CD14-positive monocyte (primary cell): ENCODE results near the gene ZEB2. TPM values are rescaled to one million over a fixed set of nuclear protein-coding genes. Genes with fewer than 3 reads are reported as not detected.
A peak's percentile ranks its signal among the peaks of the same experiment; 100 is the strongest.

Source experiments
- DNase-seq, 3 donors: peaks; one replicate each; pipeline ENCODE4 v3.0.0-alpha.2; 2011 to 2022
- H2AFZ ChIP-seq: 2 replicates; pipeline ENCODE4 v1.6.0; 2012; ENCODE audit warnings: mild to moderate bottlenecking, low read depth, low read length, inconsistent platforms; ENCODE audit not compliant: insufficient read depth, poor library complexity, severe bottlenecking
- H3K27ac ChIP-seq, 2 donors: 1 replicate in 1 of 2; 2 replicates in 1 of 2; pipeline ENCODE4 v1.5.1; 2012 to 2013; ENCODE audit warnings: low read length in 2 of 2, control low read depth in 1 of 2, inconsistent platforms in 1 of 2, low read depth in 1 of 2, mild to moderate bottlenecking in 1 of 2
- H3K27me3 ChIP-seq, 2 donors: one replicate each; pipeline versions ENCODE4 v1.6.0 to v1.6.1; 2011 to 2013; ENCODE audit warnings: low read length in 2 of 2; ENCODE audit not compliant: control insufficient read depth in 2 of 2, insufficient read depth in 2 of 2
- H3K36me3 ChIP-seq, 2 donors: replicated peaks in 1 of 2; 1 replicate in 1 of 2; 2 replicates in 1 of 2; pipeline versions ENCODE4 v1.5.1 to v1.6.1; 2012 to 2013; ENCODE audit warnings: low read length in 2 of 2, control low read depth in 1 of 2, inconsistent platforms in 1 of 2, mild to moderate bottlenecking in 1 of 2; ENCODE audit not compliant: insufficient read depth in 2 of 2, control insufficient read depth in 1 of 2
- H3K4me1 ChIP-seq, 2 donors: 1 replicate in 1 of 2; 2 replicates in 1 of 2; pipeline versions ENCODE4 v1.5.1 to v1.6.1; 2012 to 2013; ENCODE audit warnings: low read length in 2 of 2, control low read depth in 1 of 2, inconsistent platforms in 1 of 2, mild to moderate bottlenecking in 1 of 2, moderate library complexity in 1 of 2; ENCODE audit not compliant: insufficient read depth in 2 of 2, control insufficient read depth in 1 of 2
- H3K4me2 ChIP-seq: replicated peaks from 2 replicates; pipeline ENCODE3; 2012; ENCODE audit warnings: low read length, moderate library complexity, mild to moderate bottlenecking; ENCODE audit not compliant: poor library complexity, severe bottlenecking; ENCODE audit errors: extremely low read depth
- H3K4me3 ChIP-seq, 3 experiments: fragments of 200-600 bp in 1 of 3; sonication (generic) in 1 of 3; replicated peaks in 1 of 3; 1 replicate in 2 of 3; 2 replicates in 1 of 3; pipeline ENCODE4 v1.5.1; 2011 to 2013; ENCODE audit warnings: low read length in 3 of 3, mild to moderate bottlenecking in 3 of 3, control low read depth in 2 of 3, low read depth in 2 of 3, inconsistent platforms in 1 of 3, moderate library complexity in 1 of 3
- H3K79me2 ChIP-seq: 2 replicates; pipeline ENCODE4 v1.6.0; 2012; ENCODE audit warnings: mild to moderate bottlenecking, control low read depth, inconsistent platforms, low read length, moderate library complexity; ENCODE audit not compliant: insufficient read depth
- H3K9ac ChIP-seq: 2 replicates; pipeline ENCODE4 v1.6.0; 2017; ENCODE audit warnings: low read length, mild to moderate bottlenecking; ENCODE audit not compliant: insufficient read depth, poor library complexity, severe bottlenecking
- H3K9me3 ChIP-seq, 2 donors: replicated peaks in 1 of 2; 1 replicate in 1 of 2; 2 replicates in 1 of 2; pipeline versions ENCODE4 v1.5.1 to v1.6.1; 2012 to 2013; ENCODE audit warnings: low read length in 2 of 2, control low read depth in 1 of 2; ENCODE audit not compliant: control insufficient read depth in 1 of 2, insufficient read depth in 1 of 2
- H4K20me1 ChIP-seq: 2 replicates; pipeline ENCODE4 v1.6.0; 2012; ENCODE audit warnings: mild to moderate bottlenecking, low read length, control low read depth, moderate library complexity; ENCODE audit not compliant: insufficient read depth
- H3K27ac Mint-ChIP-seq, 7 donors: one replicate each; pipeline ENCODE4 v1.8.0; 2020; ENCODE audit warnings: mild to moderate bottlenecking in 7 of 7, mixed read lengths in 7 of 7, moderate library complexity in 6 of 7, inconsistent platforms in 2 of 7
- H3K27me3 Mint-ChIP-seq, 3 donors: one replicate each; pipeline ENCODE4 v1.8.0; 2021 to 2022; ENCODE audit warnings: low read depth in 3 of 3, mild to moderate bottlenecking in 3 of 3, mixed read lengths in 3 of 3, moderate library complexity in 3 of 3, inconsistent platforms in 1 of 3
- H3K36me3 Mint-ChIP-seq, 2 donors: one replicate each; pipeline ENCODE4 v1.8.0; 2020; ENCODE audit warnings: mixed read lengths in 2 of 2, inconsistent platforms in 1 of 2, mild to moderate bottlenecking in 1 of 2
- H3K4me1 Mint-ChIP-seq: one replicate; pipeline ENCODE4 v1.8.0; 2020; ENCODE audit warnings: mild to moderate bottlenecking, mixed read lengths
- H3K4me3 Mint-ChIP-seq, 2 donors: one replicate each; pipeline ENCODE4 v1.8.0; 2020; ENCODE audit warnings: mild to moderate bottlenecking in 2 of 2, mixed read lengths in 2 of 2, moderate library complexity in 1 of 2
- H3K9me3 Mint-ChIP-seq, 7 donors: one replicate each; pipeline ENCODE4 v1.8.0; 2020 to 2022; ENCODE audit warnings: mixed read lengths in 7 of 7, mild to moderate bottlenecking in 6 of 7, moderate library complexity in 6 of 7, inconsistent platforms in 2 of 7
- CTCF ChIP-seq: fragments of 200-600 bp; IDR thresholded peaks from one replicate; pipeline ENCODE4 v1.8.0; 2022; ENCODE audit warnings: antibody characterized with exemption, mild to moderate bottlenecking
- WGBS: methylation state at CpG from one replicate; pipeline ENCODE4 v1.1.5; 2013; ENCODE audit warnings: missing lambda C conversion rate; ENCODE audit not compliant: insufficient coverage; 5-methylcytosine and 5-hydroxymethylcytosine counted together
- intact Hi-C, 2 donors: fragments of 100-400 bp; cut with micrococcal nuclease; formaldehyde crosslinking; loops; one replicate each; pipeline versions ENCODE4 v1.15.0 to v1.15.1; 2023
- polyA plus RNA-seq, 3 donors: library from polyadenylated mRNA; depleted of rRNA in 1 of 3; unstranded in 2 of 3; stranded (reverse) in 1 of 3; fragments of 300-500 nt in 2 of 3; fragments of >200 nt in 1 of 3; fragmentation: Illumina TruSeq in 2 of 3; gene quantifications; 1 replicate in 2 of 3; 2 replicates in 1 of 3; pipeline ENCODE4 v1.2.3, GENCODE V29; 2012 to 2021

ZEB2 gene
- polyA plus RNA-seq, 3 donors, result 76.8 to 325 (median 93.8) TPM

DNA sequence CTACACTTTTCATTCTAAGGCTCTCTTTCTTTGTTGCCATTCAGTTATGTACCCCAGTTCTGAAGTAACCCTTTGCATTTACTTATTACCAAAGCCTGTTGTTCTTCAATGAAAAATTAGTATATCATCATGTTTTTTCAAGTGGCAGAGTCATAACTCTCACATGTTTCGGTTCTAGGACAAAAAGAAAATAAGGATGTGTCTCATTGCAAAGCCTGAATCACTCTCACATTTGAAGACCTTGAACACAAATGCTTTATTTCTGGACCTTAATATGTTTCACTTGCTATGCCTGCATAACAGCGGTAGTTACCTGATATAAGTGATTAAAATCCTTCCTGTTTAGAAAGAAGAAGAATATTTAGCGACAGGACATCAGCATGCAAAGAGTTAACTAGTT is 49.1 kb downstream of the ZEB2 start:
- H3K9ac ChIP-seq, result no peak overlapping the region
- no peak for DNase-seq
- peak overlapping the region in 1 of 2 donors; percentile 66 for H3K27ac ChIP-seq
- TF ChIP-seq CTCF, result no peak
- peaks cover 95 to 100% of the 10 kb centered on the region in 2 donors for H3K36me3 ChIP-seq
- peaks cover 34 to 43% of the 10 kb centered on the region in 2 donors for H3K36me3 Mint-ChIP-seq
- peaks cover 100% of the 10 kb centered on the region for H3K79me2 ChIP-seq
- no peak overlapping the region for H3K4me3 ChIP-seq
- H3K4me1 ChIP-seq, result peaks cover 16 to 30% of the 10 kb centered on the region in 2 donors
- WGBS, result no CpG with 5 or more reads among the region's 3 CpGs
- H3K9me3 Mint-ChIP-seq, result no peaks in the 10 kb centered on the region
- H3K27ac Mint-ChIP-seq, result peak overlapping the region in 6 of 7 donors; percentile 24 to 73 (median 66)
- intact Hi-C loops, result no loop called here
- no peaks in the 10 kb centered on the region for H3K9me3 ChIP-seq
- H4K20me1 ChIP-seq, result peaks cover 100% of the 10 kb centered on the region
- no peak overlapping the region for H2AFZ ChIP-seq
- H3K27me3 Mint-ChIP-seq, result no peaks in the 10 kb centered on the region
- no peak overlapping the region for H3K4me2 ChIP-seq
- H3K4me1 Mint-ChIP-seq, result peaks cover 37% of the 10 kb centered on the region
- H3K27me3 ChIP-seq, result no peaks in the 10 kb centered on the region
- no peak overlapping the region for H3K4me3 Mint-ChIP-seq

DNA sequence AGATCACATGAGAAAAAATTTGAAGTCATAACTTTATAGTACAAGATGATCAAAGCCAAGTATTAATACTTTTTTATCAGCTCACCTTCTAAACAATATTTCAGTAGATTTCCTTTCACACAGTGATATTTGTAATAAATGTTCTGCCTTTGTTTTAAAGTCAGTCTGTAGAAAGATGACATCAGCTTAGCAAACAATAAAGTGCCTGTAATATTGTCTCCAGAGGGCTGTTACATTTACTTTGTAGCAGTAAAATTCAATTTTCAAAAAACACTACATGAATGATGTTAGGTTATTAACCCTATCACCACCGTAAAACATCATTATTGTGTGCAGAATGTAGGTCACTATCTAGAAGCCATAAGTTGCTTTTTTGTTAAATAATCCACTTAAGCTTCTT is 49.6 kb downstream of the ZEB2 start:
- Mint-ChIP-seq H3K4me3 (no peak overlapping the region), H3K9me3 (no peaks in the 10 kb centered on the region), H3K4me1 (peaks cover 38% of the 10 kb centered on the region), H3K27me3 (no peaks in the 10 kb centered on the region), H3K27ac (peak overlapping the region in 3 of 7 donors; percentile 23 to 70 (median 69)), H3K36me3 (peaks cover 38 to 43% of the 10 kb centered on the region in 2 donors)
- no peaks in the 10 kb centered on the region for H3K27me3 ChIP-seq
- no peak overlapping the region for H3K9ac ChIP-seq
- no CpG with 5 or more reads among the region's 1 CpG for WGBS
- no peak for TF ChIP-seq CTCF
- peaks cover 95 to 100% of the 10 kb centered on the region in 2 donors for H3K36me3 ChIP-seq
- peaks cover 100% of the 10 kb centered on the region for H3K79me2 ChIP-seq
- no peak for DNase-seq
- no peaks in the 10 kb centered on the region for H3K9me3 ChIP-seq
- H4K20me1 ChIP-seq, result peaks cover 100% of the 10 kb centered on the region
- peak overlapping the region in 1 of 2 donors; percentile 66 for H3K27ac ChIP-seq
- peaks cover 13 to 32% of the 10 kb centered on the region in 2 donors for H3K4me1 ChIP-seq
- no peak overlapping the region for H2AFZ ChIP-seq
- intact Hi-C loops, result no loop called here
- no peak overlapping the region for H3K4me3 ChIP-seq
- no peak overlapping the region for H3K4me2 ChIP-seq
